ENCODE data around the gene KSR1. TPM values are rescaled to one million over a fixed set of nuclear protein-coding genes. Genes with fewer than 3 reads are reported as not detected.
A peak's percentile ranks its signal among the peaks of the same experiment; 100 is the strongest.

KSR1 gene
- total and polyA plus RNA-seq, 10 of the 15 experiments (the other 5 are each of a cell fraction or from before 2014, with no cell fraction given): 0.97 to 66.6 (median 22.9) TPM

- TF ChIP-seq BCL3 (IDR thresholded peaks at IDR 0.05; ENCODE audit: borderline replicate concordance, insufficient read depth, low read depth, low read length, poor library complexity, severe bottlenecking): peak; percentile 63
- TF ChIP-seq MAX (IDR thresholded peaks at IDR 0.05; ENCODE audit: low read depth, low read length): no peak
- peak; percentile 81 for TF ChIP-seq BCL11A (IDR thresholded peaks at IDR 0.05; ENCODE audit: low read depth, low read length)
- no peak for TF ChIP-seq PRDM15 (CRISPR knock-in tag; IDR thresholded peaks at IDR 0.05)
- TF ChIP-seq FOXM1 (IDR thresholded peaks at IDR 0.05; ENCODE audit: low read depth, low read length): peak; percentile 77; the same call in 1 of the 2 replicates
- TF ChIP-seq EZH2 (IDR thresholded peaks at IDR 0.05; ENCODE audit: borderline replicate concordance, control insufficient read depth, low read depth, low read length): no peak
- TF ChIP-seq NRF1 (conservative IDR thresholded peaks at IDR 0.05; ENCODE audit: low read depth, low read length): no peak
- TF ChIP-seq NKRF (conservative IDR thresholded peaks at IDR 0.05): peak; percentile 2; the same call in 1 of the 2 replicates
- peak; percentile 63; the same call in 1 of the 2 replicates for TF ChIP-seq CBFB (IDR thresholded peaks at IDR 0.05; ENCODE audit: low read depth)
- TF ChIP-seq ESRRA (IDR thresholded peaks at IDR 0.05; ENCODE audit: low read length): no peak
- TF ChIP-seq RAD21 (IDR thresholded peaks at IDR 0.05; ENCODE audit: insufficient read depth, low read depth, low read length): 0 out of 2 replicates have a peak, but pooled peaks have one; percentile 7
- no peak for TF ChIP-seq MEF2A (IDR thresholded peaks at IDR 0.05; ENCODE audit: insufficient read depth, low read depth, low read length)
- no peak for TF ChIP-seq MLLT1 (IDR thresholded peaks at IDR 0.05)
- TF ChIP-seq SKIL (IDR thresholded peaks at IDR 0.05; ENCODE audit: low read depth, poor library complexity, severe bottlenecking): peak; percentile 69
- peak; percentile 76 for TF ChIP-seq SP1 (IDR thresholded peaks at IDR 0.05; ENCODE audit: low read depth, low read length)
- TF ChIP-seq RELA (IDR thresholded peaks at IDR 0.05; ENCODE audit: borderline replicate concordance, partially characterized antibody): peak; percentile 68
- peak; percentile 100 for TF ChIP-seq DPF2 (IDR thresholded peaks at IDR 0.05)
- peak; percentile 98 for TF ChIP-seq TCF3 (IDR thresholded peaks at IDR 0.05; ENCODE audit: borderline replicate concordance, insufficient read depth, low read depth, low read length)
Observed at GRCh38 chr17:27578718-27579085, 122.5 kb downstream of the KSR1 start (continued).

Data from GM12878 (cell line).